HG02943 (cell line): ENCODE measurements around the gene CCDC83.
"Not testable (repeated sequence)": the region's sequence is repeated elsewhere in the genome, so short reads cannot be mapped to it uniquely, and the experiment has no call there.

ENCODE experiments used
- ATAC-seq: cut with Tn5 transposase; IDR thresholded peaks from one replicate; pipeline ENCODE4 v1.9.1; 2021; ENCODE audit warnings: mild to moderate bottlenecking, low read depth, moderate library complexity; ENCODE audit not compliant: unreplicated experiment

Gene CCDC83

GRCh38 chr11:85835263-85835662, 19.9 kb upstream of the CCDC83 start:
- ATAC-seq = no peak

- no peak for ATAC-seq
Observed at GRCh38 chr11:85835729-85836128, 19.5 kb upstream of the CCDC83 start.

GRCh38 chr11:85840932-85841331, 14.3 kb upstream of the CCDC83 start:
- not testable (repeated sequence) for ATAC-seq

DNA sequence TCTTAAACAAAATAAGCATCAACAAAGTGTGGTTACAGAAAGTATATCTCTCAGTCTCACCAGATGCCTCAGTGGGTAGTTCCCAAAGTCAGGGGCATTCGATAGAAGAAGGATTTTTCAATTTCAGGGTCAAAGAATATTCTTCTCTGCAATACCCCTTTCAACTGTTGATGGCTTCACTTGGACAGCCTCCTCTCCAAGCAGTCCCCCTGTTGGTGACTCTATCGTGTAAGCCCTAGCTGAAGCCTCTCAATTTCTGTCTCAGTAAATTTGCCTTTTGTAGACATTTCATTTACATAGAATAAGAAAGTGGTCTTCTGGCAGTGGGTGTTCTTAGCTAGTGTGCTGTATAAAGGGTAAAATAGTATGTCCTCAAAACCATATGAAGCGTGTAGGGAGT, 11.3 kb upstream of the CCDC83 start:
- no peak for ATAC-seq

DNA sequence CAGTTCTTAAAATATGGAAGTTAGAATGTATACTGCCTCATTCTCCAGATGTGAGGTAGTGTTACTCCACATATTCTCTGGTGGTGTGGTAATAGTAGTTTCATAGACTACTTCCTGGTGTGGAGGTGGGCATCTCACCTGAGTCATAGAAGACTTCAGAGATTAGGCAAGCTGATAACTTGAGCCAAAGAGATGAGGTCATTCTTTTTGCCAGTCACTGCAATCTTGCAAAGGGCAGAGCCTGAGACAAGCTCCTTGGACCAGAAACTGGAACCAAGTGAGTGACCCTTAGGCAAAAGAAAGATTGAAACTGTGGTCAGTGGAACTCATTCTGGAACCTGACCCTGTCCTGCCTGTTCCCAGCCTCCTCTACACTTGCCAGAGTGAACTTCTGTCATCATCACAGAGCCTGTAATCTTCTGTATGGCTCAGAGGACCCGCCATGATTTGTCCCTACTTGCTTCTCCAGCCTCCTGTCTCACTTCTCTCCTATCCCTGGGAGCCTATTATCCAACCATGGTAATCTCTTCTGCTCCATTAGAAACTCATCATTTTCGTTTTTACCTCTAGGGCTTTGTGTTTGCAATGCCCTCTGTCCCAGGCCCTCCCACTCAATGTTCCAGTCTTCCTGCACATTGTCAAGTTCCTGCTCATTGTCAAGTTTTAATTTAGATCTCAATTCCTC, 10.6 kb upstream of the CCDC83 start:
- no peak for ATAC-seq

DNA sequence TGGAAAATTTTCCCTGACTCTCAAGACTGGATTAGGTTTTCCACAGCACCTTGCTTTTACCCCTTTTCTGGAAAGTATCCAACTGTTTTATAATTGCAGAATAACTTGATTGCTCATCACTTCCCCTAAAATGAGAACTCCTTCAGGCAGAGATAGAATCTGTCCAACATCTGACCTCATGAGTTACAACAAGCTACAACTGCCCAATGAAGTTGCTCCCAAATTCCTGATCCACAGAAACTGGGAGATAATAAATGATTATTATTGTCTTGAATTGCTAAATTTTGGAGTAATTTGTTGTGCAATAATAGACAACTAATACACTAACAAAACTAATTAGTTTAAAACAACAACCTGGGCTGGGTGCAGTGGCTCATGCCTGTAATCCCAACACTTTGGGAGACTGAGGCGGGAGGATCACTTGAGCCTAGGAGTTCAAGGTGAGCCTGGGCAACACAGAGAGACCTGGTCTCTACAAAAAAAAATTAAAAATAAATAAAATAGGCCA, 10.0 kb upstream of the CCDC83 start:
- no peak for ATAC-seq

- ATAC-seq = no peak
Observed at GRCh38 chr11:85847436-85847835, 7.7 kb upstream of the CCDC83 start.

DNA sequence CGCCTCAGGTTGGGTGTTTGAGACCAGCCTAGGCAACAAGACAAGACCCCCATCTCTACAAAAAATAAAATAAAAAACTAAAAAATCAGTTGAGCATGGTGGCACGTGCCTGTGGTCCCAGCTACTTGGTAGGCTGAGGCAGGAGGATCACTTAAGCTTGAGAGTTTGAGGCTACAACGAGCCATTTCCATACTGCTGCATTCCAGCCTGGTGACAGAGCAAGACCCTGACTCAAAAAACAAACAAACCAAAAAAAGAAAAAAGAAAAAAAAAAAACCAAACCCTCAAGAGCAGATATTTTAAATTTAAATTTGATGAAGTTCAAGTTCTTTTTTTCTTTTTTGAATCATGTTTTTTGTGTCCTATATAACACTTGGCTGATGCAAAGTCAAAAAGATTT, 7.2 kb upstream of the CCDC83 start:
- no peak for ATAC-seq

DNA sequence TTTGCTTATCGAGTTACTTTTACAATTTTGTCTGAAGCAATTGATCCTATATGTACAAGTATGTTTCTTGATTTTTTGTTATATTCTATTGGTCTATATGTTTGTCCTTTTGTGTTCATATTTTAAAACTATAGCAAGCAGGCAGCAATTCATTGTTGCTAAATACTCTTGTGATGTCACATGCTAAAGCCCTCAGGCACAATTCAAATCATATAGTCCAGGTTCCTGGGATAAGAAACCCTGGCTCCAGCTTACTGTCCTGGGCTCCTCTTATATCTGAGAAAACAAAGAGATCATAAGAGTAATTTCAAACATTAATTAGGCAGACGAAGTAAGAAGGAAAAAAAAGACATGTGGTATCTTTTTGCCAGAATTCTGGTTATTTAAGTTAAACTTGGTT, 6.6 kb upstream of the CCDC83 start:
- no peak for ATAC-seq

DNA sequence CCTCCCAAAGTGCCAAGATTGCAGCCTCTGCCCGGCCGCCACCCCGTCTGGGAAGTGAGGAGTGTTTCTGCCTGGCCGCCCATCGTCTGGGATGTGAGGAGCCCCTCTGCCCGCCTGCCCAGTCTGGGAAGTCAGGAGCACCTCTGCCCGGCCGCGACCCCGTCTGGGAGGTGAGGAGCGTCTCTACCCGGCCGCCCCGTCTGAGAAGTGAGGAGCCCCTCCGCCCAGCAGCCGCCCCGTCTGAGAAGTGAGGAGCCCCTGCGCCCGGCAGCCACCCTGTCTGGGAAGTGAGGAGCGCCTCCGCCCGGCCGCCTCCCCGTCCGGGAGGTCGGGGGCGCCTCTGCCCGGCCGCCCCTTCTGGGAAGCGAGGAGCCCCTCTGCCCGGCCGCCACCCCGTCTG, 2.4 kb upstream of the CCDC83 start:
- not testable (repeated sequence) for ATAC-seq

- ATAC-seq = not testable (repeated sequence)
Observed at GRCh38 chr11:85853541-85853940, 1.6 kb upstream of the CCDC83 start.

DNA sequence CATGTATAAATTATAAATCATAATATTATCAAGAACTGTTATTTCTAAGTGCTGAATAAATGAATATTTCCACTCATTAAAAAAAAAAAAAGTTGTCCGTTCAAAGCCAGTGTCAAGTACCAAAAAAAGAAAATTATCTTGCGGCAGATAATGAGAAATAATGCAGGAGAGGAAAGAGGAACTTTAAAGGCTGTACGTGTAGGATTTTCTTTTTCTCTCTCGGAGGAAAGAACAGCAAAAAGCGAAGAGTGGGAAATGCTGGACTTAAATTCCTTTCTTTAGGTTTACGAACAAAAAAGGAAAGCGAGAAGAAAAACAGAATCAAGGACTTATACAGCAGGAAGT, 999 bp upstream of the CCDC83 start:
- ATAC-seq = no peak

- ATAC-seq = peak; percentile 100
Observed at GRCh38 chr11:85854557-85855340, 434 bp upstream of the CCDC83 start.

- no peak for ATAC-seq
Observed at GRCh38 chr11:85857098-85857497, 1.9 kb downstream of the CCDC83 start.

- ATAC-seq = not testable (repeated sequence)
Observed at GRCh38 chr11:85859541-85859940, 4.4 kb downstream of the CCDC83 start.

GRCh38 chr11:85863855-85864254, 8.7 kb downstream of the CCDC83 start:
- ATAC-seq = no peak

DNA sequence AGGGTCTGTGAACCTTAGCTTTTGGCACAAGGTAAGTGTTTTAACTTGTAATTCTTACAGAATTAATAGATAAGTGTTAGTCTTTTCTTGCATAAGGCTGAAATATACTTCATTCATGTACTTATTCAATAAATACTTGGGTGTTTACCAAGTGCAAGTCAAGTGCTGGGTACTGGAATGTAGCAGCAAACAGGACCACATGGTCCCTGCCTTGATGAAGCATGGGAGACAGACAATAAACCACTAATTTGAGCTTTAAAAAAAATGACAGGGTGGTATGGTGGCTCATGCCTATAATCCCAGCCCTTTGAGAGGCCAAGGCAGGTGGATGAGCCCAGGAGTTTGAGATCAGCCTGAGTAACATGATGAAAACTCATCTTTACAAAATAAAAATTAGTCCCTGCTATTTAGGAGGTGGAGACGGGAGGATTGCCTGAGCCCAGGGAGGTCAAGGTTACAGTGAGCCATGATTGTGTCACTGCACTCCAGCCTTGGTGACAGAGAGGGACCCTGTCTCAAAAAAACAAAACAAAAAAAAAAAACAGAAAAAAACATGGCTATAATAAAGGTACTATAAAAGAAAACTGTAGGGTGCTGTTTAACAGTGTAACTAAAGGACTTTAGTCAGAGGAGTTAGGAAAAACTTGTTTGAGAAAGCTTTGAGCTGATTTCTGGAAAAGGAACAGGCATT, 11.1 kb downstream of the CCDC83 start:
- no peak for ATAC-seq

- no peak for ATAC-seq
Observed at GRCh38 chr11:85867751-85868150, 12.6 kb downstream of the CCDC83 start.

- no peak for ATAC-seq
Observed at GRCh38 chr11:85869781-85870180, 14.6 kb downstream of the CCDC83 start.

DNA sequence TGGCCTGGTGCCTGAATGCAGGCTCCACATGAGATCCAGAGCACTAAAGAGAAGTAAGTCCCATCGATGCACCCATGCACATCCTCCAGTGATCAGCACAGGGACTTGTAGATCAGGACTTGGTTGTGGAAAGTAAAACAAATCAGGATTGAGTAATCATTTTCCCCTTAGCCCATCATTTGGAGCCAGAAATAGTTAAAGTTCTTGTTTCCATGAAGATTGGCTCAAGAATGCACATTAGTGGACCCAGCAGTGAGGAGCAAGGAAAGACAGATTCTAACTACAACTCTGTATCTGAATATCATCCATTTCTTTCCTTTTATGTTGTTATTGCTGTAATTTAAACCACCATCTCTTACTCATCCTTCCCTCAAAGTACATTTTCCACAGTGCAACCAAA, 19.1 kb downstream of the CCDC83 start:
- ATAC-seq = no peak

- no peak for ATAC-seq
Observed at GRCh38 chr11:85875505-85875904, 20.3 kb downstream of the CCDC83 start.
